IPS DF 6.9 (cell line): Measurements from ENCODE around the gene DNAH1.

ENCODE experiments used
- DNase-seq: peaks from one replicate; pipeline ENCODE4 v3.0.0-alpha.2; 2013; ENCODE audit warnings: low read depth, low spot score
- H3K27ac ChIP-seq: one replicate; pipeline ENCODE4 v1.5.1; 2013; ENCODE audit warnings: low read length, control low read depth
- H3K27me3 ChIP-seq: 2 replicates; pipeline ENCODE4 v1.6.1; 2013; ENCODE audit warnings: mild to moderate bottlenecking, low read length; ENCODE audit not compliant: control insufficient read depth, insufficient read depth
- H3K36me3 ChIP-seq: 2 replicates; pipeline ENCODE4 v1.6.1; 2013; ENCODE audit warnings: low read length; ENCODE audit not compliant: control insufficient read depth, insufficient read depth
- H3K4me1 ChIP-seq: 2 replicates; pipeline ENCODE4 v1.6.1; 2013; ENCODE audit warnings: low read length; ENCODE audit not compliant: control insufficient read depth, insufficient read depth
- H3K4me3 ChIP-seq: 2 replicates; pipeline ENCODE4 v1.5.1; 2013; ENCODE audit warnings: mild to moderate bottlenecking, low read length
- H3K9me3 ChIP-seq: 2 replicates; pipeline ENCODE4 v1.6.1; 2013; ENCODE audit warnings: low read length, inconsistent platforms; ENCODE audit not compliant: control insufficient read depth, insufficient read depth
- WGBS: extraction: QIAGEN DNeasy Blood & Tissue Kit; methylation state at CpG from one replicate; pipeline ENCODE4 v1.1.7; 2013; ENCODE audit warnings: mixed read lengths, missing lambda C conversion rate; ENCODE audit not compliant: insufficient read length, insufficient coverage; 5-methylcytosine and 5-hydroxymethylcytosine counted together

Gene DNAH1

DNA sequence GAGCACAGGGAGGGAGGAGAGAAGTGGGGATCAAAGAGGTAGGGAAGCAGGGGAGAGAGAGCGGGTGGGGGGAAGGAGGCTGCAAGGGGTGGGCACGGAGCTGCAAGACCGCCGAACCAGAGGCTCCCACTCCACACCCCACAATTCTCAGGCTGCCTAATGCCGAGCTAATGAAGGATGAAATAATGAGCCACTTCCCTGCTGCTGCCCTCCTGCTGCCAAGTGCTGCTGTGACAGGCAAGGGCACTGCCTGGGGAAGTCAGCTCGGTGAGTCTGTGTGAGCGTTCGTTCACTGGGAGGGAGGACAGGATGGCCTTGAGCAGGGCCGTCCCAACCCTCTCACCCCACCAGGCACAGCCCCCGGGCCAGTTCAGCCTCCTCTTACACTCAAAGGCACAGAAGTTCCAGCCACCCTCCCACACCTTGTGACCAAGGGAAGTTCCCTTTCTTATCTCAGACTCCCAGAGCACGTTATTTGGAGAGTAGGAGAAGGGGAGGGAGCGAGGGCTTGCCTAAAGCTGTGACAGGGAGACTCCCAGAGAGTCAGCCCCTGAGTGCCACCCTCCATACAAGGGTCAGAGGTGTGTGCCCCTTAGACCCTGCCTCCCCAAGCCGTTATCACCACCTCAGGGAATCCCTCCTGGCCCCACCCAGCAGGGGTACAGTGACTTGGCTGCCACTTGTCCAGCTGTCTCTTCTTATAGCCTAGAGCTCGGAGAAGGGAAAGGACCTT is 16.1 kb upstream of the DNAH1 start:
- no peaks in the 10 kb centered on the region for H3K36me3 ChIP-seq
- no CpG with 5 or more reads among the region's 14 CpGs for WGBS
- peak overlapping the region; percentile 1; the same call in 1 of the 2 replicates for H3K4me3 ChIP-seq
- no peak overlapping the region for H3K27ac ChIP-seq
- peaks cover 9% of the 10 kb centered on the region for H3K4me1 ChIP-seq
- H3K9me3 ChIP-seq = no peaks in the 10 kb centered on the region
- no peaks in the 10 kb centered on the region for H3K27me3 ChIP-seq
- DNase-seq = no peak

GRCh38 chr3:52302426-52303145 is 13.5 kb upstream of the DNAH1 start:
- Histone ChIP-seq H3K4me3 (no peak overlapping the region), H3K27ac (no peak overlapping the region), H3K27me3 (no peaks in the 10 kb centered on the region), H3K9me3 (no peaks in the 10 kb centered on the region), H3K36me3 (no peaks in the 10 kb centered on the region), H3K4me1 (peaks cover 8% of the 10 kb centered on the region)
- no CpG with 5 or more reads among the region's 12 CpGs for WGBS
- DNase-seq = no peak

- Histone ChIP-seq H3K9me3 (no peaks in the 10 kb centered on the region), H3K4me3 (no peak overlapping the region), H3K4me1 (peaks cover 1% of the 10 kb centered on the region; the same call in 1 of the 2 replicates), H3K27ac (no peak overlapping the region), H3K27me3 (no peaks in the 10 kb centered on the region), H3K36me3 (no peaks in the 10 kb centered on the region)
- DNase-seq = no peak
- WGBS = no CpG with 5 or more reads among the region's 2 CpGs
Measured at GRCh38 chr3:52303811-52304210, 12.3 kb upstream of the DNAH1 start.

GRCh38 chr3:52305926-52306325 is 10.2 kb upstream of the DNAH1 start:
- WGBS = no CpG with 5 or more reads among the region's 5 CpGs
- Histone ChIP-seq H3K4me1 (no peaks in the 10 kb centered on the region), H3K27me3 (no peaks in the 10 kb centered on the region)

DNA sequence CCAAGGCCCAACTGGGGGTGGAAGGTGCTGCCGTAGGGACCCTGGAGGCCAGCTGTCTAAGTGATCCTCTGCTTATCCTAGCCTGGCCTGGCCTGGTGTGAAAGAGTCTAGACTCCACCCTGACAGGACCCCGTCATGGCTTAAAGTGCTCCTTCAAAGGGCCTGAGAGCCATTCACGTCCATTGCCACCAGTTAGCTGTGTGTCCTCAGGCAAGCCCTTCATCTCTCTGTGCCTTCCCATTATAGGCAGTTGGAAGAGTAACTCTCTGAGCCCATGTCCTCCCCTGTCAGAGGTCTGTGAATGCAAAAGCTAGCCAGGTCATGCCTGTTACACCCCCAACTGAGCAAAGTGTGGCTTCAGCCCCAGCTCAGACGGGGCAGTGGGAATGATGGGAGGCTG is 9.1 kb upstream of the DNAH1 start:
- Histone ChIP-seq H3K4me3 (no peak overlapping the region), H3K4me1 (no peaks in the 10 kb centered on the region), H3K27ac (no peak overlapping the region), H3K36me3 (no peaks in the 10 kb centered on the region), H3K9me3 (no peaks in the 10 kb centered on the region), H3K27me3 (no peaks in the 10 kb centered on the region)
- no peak for DNase-seq
- no CpG with 5 or more reads among the region's 4 CpGs for WGBS

More at GRCh38 chr3:52305926-52306325, 10.2 kb upstream of the DNAH1 start:
- Histone ChIP-seq H3K4me3 (no peak overlapping the region), H3K36me3 (no peaks in the 10 kb centered on the region), H3K27ac (no peak overlapping the region), H3K9me3 (no peaks in the 10 kb centered on the region)
- DNase-seq = no peak

DNA sequence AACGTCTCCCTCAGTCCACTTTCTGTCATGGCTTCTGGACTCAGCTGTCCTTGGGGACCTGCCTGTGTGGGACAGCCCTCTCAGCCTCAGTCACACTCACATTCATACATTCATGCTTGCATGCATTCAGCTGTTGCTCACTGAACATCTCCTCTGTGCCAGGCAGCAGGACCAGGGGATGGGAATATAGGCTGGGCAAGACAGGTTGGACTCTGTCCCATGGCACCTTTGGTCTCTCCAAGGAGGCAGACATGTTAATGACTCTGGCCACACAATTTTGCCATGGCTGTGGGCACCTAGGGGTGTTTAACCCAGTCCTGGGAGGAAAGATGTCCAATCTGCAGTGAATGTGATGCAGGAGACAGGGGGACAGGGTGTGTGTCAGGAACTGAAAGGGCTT is 7.8 kb upstream of the DNAH1 start:
- no peaks in the 10 kb centered on the region for H3K27me3 ChIP-seq
- no peak overlapping the region for H3K4me3 ChIP-seq
- no peaks in the 10 kb centered on the region for H3K9me3 ChIP-seq
- no peaks in the 10 kb centered on the region for H3K4me1 ChIP-seq
- DNase-seq = no peak
- H3K27ac ChIP-seq = no peak overlapping the region
- WGBS = no CpG with 5 or more reads among the region's 1 CpG
- no peaks in the 10 kb centered on the region for H3K36me3 ChIP-seq

DNA sequence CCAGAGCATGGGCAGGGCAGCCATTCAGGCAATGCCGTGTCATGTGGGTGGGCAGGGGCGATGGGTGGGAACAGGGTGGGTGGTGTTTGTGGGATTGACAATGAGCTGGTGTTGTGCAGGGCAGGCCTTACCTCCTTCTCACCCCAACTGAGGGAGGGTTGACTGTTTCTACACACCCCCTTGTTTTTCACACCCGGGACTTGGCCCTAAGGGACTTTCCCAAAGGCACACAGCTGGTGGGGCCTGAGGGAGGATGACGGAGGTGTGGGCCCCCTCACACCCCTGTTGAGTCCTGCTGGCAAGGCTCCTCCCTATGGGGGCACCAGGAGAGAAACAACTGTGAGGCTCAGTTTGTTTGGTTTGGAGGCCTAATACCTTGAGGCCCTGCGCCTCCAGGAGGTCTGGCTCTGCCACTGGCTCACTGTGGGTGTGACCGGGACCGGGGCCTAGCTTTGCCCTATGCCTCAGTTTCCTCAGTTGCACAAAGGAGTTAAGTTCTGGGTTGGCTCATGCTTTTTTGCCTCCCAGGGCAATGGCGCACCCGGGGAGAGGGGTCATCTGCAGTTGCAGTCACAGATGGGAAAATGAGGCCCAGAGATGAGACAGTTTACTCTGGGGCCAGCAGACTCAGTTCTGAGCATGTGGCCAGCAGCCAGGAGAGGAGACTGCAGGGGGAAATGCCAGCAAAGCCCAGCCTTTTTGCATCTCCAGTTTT is 5.1 kb upstream of the DNAH1 start:
- no peak overlapping the region for H3K27ac ChIP-seq
- no peaks in the 10 kb centered on the region for H3K36me3 ChIP-seq
- H3K9me3 ChIP-seq = no peaks in the 10 kb centered on the region
- H3K4me1 ChIP-seq = no peaks in the 10 kb centered on the region
- no peaks in the 10 kb centered on the region for H3K27me3 ChIP-seq
- no peak overlapping the region for H3K4me3 ChIP-seq
- WGBS = no CpG with 5 or more reads among the region's 9 CpGs
- no peak for DNase-seq

GRCh38 chr3:52311576-52312119 is 4.5 kb upstream of the DNAH1 start:
- no peak overlapping the region for H3K27ac ChIP-seq
- no CpG with 5 or more reads among the region's 9 CpGs for WGBS
- no peaks in the 10 kb centered on the region for H3K27me3 ChIP-seq
- no peak overlapping the region for H3K4me3 ChIP-seq
- no peaks in the 10 kb centered on the region for H3K4me1 ChIP-seq
- H3K9me3 ChIP-seq = no peaks in the 10 kb centered on the region
- H3K36me3 ChIP-seq = no peaks in the 10 kb centered on the region
- DNase-seq = no peak

- H3K4me3 ChIP-seq = no peak overlapping the region
- H3K4me1 ChIP-seq = peaks cover 2% of the 10 kb centered on the region; the same call in 1 of the 2 replicates
- no CpG with 5 or more reads among the region's 2 CpGs for WGBS
- H3K27ac ChIP-seq = no peak overlapping the region
- no peaks in the 10 kb centered on the region for H3K36me3 ChIP-seq
- no peaks in the 10 kb centered on the region for H3K9me3 ChIP-seq
- no peaks in the 10 kb centered on the region for H3K27me3 ChIP-seq
- DNase-seq = no peak
Measured at GRCh38 chr3:52313188-52313773, 2.8 kb upstream of the DNAH1 start.

- Histone ChIP-seq H3K9me3 (no peaks in the 10 kb centered on the region), H3K36me3 (no peaks in the 10 kb centered on the region), H3K27ac (no peak overlapping the region), H3K27me3 (no peaks in the 10 kb centered on the region), H3K4me1 (peaks cover 4% of the 10 kb centered on the region; the same call in 1 of the 2 replicates), H3K4me3 (no peak overlapping the region)
- no CpG with 5 or more reads among the region's 4 CpGs for WGBS
- DNase-seq = no peak
Measured at GRCh38 chr3:52313774-52314188, 2.3 kb upstream of the DNAH1 start.
